ENCODE measurements around the gene TRAF4.

TRAF4 gene

DNA sequence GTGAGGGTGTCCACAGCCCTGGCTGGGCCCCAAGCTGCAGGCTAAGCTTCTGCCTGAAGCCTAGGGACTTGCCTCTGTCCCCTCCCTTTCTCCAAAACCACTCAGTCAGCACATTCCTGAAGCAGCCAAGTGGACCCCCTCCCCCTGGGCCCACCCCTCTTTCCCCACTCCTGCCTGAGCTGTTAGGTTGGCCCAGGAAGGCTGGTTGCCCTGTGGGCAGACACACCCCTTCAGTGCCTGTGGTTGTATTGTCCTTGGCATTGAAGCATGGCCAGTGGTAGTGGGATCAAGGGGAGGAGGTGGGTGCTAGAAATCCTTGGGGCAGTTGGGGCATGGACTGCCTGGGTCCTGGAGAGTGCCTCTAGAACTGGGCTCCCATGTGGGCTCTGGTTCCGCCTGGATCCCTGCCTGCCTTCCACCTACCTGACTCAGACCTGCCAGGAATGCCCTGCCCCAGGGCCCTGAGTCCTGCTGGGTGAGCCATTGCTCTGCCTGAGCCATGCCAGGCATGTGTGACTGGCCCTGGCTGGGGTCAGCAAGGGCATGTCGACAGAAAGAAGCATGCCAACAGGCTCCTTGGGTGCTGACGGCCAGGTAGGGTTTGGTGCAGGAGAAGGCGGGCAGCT is 2.1 kb downstream of the TRAF4 start:
- DNase-seq = peak in 2 of 51 donors; percentile 27 to 52

DNA sequence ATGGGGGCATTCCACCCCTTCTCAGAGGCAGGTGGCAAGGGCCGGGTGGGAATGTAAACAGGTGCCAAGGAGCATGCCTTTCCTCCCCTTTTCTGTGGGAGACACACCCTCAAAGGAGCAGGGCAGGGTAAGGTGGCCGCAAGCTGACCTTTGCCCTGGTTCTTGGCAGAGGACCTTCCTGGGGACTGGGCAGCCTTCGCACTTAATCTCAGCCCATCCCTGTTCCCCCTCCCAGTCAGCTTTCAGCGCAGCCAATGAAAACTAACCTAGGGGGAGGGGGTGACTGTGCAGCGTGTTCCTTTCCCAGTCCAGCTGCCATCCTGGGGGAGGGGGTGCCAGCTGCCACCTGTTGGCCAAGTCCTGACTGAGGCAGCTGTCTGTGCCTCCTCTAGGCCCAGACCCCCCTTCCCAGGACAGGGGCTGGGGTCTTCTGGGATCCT is 2.8 kb downstream of the TRAF4 start:
- peak in 42 of 51 donors; percentile 23 to 86 (median 64) for DNase-seq

DNA sequence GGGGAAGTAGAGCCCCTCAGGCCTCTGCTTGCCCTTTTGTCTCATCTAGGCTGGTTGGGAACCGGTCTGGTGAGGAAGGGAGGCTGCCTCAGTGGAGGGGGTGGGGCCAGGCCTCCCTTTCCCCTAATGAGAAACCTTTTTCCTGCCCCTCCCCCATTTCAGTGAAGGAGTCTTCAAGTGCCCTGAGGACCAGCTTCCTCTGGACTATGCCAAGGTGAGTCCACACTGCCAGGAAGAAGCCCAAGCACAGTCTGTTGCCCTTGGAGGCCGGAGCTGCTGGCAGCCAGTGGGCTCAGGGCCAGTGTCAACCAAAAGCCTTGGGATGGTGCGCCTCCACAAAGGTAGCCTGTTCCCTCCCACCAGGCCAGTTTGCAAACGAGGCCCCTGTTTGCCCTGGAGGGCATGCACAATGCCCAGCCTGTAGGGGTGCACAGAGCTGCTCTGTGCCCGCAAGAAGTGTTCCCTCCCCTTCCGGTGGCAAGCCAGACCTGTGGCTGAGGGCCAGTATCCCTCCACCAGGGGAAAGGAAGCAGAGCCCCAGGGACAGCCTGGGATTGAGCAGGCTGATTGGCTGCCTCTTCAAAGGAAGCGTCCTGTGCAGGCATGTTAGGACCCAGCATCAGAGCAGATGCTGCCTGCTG is 3.4 kb downstream of the TRAF4 start:
- peak in 41 of 51 donors; percentile 23 to 91 (median 63) for DNase-seq

DNA sequence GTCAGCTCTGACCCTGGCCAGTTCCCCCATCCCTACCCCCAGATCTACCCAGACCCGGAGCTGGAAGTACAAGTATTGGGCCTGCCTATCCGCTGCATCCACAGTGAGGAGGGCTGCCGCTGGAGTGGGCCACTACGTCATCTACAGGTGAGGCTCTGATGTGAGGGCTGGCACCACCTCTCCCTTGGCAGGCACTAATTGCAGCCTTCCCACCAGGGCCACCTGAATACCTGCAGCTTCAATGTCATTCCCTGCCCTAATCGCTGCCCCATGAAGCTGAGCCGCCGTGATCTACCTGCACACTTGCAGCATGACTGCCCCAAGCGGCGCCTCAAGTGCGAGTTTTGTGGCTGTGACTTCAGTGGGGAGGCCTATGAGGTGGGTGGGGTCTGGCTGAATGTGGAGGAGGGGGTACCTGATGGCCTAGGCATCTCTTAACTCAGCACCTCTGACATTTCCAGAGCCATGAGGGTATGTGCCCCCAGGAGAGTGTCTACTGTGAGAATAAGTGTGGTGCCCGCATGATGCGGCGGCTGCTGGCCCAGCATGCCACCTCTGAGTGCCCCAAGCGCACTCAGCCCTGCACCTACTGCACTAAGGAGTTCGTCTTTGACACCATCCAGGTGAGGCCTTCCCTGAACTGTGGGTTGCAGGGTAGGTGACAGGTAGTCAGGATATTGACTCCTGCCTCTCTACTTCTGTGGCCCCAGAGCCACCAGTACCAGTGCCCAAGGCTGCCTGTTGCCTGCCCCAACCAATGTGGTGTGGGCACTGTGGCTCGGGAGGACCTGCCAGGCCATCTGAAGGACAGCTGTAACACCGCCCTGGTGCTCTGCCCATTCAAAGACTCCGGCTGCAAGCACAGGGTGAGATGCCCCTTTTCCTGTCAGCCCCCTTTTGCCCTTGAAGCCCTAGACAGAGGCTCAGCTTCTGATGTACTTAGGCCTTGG is 4.3 kb downstream of the TRAF4 start:
- DNase-seq = no peak

DNA sequence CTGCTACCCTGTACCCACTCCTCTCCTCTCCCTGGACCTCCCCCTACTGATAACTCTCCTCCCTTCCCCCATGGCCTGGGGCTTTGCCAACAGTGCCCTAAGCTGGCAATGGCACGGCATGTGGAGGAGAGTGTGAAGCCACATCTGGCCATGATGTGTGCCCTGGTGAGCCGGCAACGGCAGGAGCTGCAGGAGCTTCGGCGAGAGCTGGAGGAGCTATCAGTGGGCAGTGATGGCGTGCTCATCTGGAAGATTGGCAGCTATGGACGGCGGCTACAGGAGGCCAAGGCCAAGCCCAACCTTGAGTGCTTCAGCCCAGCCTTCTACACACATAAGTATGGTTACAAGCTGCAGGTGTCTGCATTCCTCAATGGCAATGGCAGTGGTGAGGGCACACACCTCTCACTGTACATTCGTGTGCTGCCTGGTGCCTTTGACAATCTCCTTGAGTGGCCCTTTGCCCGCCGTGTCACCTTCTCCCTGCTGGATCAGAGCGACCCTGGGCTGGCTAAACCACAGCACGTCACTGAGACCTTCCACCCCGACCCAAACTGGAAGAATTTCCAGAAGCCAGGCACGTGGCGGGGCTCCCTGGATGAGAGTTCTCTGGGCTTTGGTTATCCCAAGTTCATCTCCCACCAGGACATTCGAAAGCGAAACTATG is 5.2 kb downstream of the TRAF4 start:
- no peak for DNase-seq

DNA sequence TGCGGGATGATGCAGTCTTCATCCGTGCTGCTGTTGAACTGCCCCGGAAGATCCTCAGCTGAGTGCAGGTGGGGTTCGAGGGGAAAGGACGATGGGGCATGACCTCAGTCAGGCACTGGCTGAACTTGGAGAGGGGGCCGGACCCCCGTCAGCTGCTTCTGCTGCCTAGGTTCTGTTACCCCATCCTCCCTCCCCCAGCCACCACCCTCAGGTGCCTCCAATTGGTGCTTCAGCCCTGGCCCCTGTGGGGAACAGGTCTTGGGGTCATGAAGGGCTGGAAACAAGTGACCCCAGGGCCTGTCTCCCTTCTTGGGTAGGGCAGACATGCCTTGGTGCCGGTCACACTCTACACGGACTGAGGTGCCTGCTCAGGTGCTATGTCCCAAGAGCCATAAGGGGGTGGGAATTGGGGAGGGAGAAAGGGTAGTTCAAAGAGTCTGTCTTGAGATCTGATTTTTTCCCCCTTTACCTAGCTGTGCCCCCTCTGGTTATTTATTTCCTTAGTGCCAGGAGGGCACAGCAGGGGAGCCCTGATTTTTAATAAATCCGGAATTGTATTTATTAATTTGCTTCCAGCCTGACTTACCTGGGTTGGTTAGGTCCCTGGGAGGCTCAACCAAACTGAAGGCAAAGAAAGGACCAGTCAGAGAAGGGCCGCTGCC is 5.8 kb downstream of the TRAF4 start:
- DNase-seq = no peak

DNA sequence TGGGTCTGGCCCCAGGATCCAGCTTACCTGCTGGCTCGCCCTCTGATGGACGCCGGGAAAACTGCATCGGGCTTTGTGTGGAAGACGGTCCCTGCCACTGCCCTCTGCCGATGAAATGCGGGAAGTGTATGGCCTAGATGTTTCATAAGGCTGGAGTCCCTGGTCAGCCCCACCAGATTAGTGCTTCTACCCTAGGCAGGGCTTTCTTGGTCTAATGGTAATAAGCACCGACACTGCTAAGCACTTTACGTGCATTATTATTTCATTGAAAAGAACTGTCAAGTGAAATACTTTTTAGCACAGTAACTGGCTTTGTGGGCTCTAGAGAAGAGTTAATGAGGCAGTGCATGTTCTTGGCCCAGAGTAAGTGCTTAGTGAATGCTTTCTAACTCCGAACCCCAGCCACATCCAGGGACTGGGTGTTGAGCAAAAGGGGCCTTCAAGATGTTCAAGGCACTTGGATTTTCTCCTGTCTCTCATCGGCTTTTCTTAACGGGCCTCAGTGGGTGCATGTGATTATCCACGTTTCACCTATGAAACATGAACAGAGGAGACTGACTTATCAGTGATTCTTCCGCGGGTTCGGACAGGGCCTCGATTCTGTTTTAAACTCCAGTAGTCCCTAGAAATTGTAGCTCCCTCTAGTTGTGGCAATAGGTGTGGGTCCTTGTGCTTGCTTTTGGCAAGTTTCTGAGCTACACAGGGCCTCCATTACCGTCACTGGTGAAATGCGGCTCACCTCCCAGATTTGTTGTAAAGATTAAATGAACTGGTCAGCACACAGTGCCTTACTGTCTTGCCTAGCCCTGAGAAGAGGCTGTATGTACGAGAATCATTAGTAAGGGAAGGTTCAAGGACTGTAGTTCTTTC is 6.6 kb downstream of the TRAF4 start:
- DNase-seq = peak; percentile 12 to 95 (median 82)

DNA sequence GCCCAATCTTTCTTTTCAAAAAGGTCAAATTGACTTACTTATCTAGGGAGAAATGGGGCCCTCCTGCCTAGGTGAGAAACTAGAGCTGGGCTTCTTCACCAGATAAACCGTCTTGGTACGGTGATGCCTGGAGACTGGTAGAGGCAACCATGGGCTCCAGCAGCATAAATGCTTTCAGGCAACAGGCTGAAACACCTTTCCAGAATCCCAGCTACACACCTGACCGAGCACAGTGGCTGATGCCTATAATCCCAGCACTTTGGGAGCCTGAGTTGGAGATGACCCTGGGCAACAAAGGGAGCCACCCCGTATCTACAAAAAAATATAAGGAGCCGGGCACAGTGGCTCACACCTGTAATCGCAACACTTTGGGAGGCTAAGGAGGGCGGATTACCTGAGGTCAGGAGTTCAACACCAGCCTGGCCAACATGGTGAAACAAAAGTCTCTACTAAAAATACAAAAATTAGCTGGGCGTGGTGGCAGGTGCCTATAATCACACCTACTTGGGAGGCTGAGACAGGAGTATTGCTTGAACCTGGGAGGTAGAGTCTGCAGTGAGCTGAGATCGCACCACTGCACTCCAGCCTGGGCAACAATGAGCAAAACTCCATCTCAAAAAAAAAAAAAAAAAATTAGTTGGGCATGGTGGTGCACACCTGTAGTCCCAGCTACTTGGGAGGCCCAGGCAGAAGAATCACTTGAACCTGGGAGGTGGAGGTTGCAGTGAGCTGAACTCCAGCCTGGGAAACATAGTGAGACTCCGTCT is 8.0 kb downstream of the TRAF4 start:
- DNase-seq = no peak

DNA sequence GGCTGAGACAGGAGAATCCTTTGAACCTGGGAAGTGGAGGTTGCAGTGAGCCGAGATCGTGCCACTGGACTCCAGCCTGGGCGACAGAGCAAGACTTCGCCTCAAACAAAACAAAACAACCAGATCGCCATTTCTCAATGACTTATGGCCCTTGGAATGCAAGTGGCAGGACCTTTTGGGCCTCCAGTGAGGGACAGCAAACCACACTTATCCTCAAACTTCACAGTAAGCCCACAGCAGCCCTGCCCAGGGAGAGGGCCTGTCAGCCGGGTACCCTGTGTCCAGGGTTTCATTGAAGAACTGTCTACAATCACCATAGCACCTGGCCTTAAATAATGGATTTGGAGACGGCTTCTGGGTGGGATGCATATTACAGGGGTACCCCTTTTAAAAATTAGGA is 11.7 kb downstream of the TRAF4 start:
- no peak for DNase-seq

DNA sequence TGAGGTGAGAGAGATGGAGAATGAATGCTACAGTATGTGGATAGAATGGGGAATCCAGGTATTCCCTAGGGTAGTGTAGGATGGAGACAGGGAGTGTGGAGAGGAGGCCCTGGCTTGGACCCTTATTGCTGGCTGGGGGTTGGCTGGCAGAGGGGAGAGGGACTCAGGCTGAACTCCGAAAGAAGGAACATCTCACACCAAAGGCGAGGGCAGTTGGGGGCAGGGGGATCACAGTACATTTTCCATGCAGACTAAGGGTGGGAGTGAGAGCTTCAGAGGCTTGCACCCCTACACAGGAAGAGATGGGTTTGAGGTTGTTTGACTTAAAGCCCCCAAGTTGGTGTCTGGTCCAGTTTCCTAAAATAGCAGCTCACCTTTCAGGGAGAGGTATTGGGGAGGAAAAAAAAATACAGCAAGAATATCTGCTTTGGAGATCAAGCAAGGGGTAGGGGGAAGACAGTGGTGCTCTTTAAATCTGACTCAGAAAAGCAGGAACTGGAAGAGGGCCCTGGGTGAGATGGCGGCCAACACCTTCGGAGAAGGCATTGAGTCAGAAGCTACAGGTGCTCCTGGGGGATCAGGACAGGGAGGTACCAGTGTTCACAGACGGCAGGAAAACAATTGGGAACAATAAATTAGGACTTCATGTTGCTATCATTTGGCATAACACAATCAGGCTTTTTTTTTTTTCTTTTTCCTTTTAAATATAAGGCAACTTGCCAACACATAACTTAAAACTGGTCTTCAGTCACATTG is 12.4 kb downstream of the TRAF4 start:
- DNase-seq = no peak

DNA sequence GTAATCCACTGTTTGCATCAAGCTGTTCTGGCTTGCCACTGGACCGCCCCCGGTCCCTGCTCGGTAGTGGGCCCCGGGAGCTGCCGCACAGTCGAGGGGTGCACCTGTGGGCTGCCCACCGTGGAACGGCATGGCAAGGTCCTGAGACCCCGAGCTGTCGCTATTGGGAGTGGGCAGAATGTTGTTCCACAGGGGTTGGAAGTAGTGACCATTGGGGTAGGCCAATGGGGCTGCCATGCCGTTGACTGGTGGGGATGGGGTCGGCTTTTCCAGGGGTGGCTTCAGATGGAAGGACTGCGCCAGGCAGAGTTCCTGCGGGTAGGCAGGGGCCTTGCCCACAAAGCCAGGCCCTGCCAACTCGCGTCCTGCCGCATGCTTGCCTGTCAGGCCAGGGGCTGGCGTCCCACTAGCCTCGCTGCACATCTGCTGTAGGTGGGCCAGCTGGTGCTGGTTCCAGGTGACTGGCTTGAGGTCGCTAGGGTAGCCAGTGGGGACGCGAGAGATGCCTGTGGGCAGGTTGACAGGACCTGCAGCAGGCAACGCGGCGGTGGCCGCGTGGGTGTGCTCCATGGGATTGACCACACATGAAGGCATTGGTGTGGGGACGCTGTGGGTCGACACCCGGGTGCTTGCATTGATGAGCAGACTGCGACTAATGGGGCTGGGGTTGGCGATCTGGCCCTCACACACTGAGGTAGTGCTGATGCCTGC is 14.8 kb downstream of the TRAF4 start:
- DNase-seq = no peak

DNA sequence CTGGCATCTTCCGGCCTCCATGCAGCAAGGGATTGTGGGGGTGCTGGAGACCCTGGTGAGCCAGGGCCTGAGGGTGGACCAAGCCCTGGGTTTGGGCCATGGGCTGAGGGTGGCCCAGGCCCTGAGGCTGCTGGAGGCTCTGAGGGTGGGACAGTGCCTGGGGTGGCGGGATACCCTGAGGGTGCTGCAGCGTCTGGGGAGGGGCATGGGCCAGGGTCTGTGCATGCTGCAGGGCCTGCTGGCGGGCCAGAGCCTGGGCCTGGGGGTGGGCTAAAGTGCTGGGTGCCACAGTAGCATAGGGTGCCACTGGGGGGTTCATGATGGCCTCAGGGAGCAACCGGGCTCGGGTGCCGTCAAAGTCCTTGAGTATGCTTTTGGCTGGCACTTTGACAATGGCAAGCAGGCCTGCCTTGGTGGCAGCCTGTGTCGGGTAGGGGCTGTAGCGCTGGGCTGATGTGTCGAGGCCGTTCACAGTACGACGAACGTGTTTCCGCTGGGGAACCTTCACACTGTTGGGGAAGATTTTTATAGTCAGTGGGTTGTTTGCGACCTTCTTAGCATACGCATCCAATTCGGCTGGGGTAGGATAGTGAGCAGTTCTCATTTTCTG is 15.6 kb downstream of the TRAF4 start:
- DNase-seq = no peak

DNA sequence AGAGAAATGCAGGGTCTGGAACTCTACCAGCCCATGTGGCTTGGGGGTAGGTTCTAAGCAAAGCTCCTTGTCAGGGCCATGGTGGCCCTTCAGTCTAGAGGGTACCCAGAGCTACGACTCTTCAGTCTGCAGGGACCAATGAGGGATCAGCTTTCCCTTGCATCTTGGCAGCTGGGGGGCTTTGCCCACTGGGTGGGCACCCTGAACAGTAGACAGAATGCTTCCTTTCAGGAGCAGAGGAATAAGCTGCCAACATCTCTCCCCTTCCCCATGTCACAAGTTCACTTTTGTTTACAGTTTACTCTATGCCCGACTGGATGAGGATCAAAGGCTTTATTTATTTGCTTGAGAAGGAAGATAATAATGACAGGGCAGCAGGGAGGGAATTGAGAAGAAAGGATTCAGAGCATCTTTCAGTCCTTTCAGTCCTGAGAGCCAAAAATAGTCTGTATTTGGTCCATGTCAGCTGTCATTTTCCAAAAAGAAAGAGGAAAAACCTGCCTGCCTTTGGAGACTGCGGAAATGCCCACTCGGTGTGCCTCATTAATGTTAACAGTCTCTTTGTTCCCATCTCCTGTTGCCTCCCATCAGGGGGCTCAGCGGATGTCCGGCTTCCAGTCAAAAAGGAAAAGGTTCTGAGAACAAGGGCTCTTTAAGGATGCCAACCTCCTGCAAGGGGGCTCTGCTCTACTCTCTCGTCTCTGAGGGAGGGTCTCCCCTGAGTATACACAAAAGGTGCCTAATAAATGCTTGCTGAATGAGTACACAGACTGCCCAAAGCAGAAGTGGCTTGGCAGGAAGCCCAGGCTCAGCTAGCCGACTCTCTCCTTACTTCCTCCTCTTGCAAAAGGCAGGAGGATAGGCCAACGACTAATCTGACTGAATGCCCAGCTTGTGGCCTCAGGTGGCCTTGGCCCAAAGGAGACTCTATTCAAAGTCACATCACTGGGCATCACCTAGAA is 17.1 kb downstream of the TRAF4 start:
- DNase-seq = peak in 31 of 51 donors; percentile 10 to 68 (median 50)

DNA sequence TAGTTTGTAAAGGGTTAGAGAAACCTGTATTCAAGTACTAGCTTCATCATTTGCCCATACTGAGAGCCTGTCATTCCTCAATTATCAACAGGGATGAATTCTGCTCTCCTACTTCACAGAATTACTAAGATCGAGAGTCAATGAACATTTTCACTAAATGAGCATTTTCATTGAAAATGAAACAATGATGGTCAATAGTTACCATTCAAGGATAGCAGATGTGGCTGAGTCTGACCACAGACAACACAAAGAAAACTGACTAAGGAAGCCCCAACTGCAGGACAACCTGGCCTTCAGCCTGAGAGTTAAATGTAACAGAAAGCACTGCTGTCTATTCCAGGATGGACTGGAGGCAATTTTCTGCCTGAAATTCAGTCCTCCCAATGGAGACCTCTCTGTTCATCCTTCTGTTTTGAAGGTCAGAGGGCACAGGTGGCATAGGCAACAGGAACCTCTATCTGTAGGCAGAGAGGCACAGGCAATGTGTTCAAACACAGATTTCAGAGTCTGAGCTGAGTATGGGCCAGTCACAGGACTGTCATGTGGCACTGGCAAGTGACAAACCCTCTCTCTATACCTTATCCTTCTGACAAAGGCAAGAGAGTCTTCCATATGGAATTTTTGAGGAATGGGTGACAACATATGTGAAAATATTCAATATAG is 19.5 kb downstream of the TRAF4 start:
- no peak for DNase-seq

DNA sequence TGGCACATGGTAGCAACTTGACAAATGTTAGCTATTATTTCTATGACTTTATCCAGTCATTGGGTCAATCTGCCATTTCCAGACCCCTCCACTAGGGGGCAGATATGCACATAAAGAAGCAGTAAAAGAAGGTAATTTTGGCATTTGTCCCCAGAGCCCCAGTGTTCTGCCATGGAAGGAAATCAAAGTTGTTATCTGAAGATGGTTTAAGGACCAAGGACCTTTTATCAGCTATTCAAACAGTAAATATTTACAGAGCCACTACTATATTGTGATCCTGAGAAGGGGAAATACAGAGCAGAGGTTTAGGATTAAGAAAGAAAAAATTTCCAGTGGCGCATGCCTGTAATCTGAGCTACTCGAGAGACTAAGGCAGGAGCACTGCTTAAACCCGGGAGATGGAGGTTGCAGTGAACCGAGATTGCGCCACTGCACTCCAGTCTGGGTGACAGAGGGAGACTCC is 20.0 kb downstream of the TRAF4 start:
- DNase-seq = peak in 31 of 51 donors; percentile 9 to 88 (median 52)
